ENCODE measurements around the gene ZC2HC1C.

- TF ChIP-seq POLR2AphosphoS5 (IDR thresholded peaks at IDR 0.05; ENCODE audit: low read depth, low read length) (no peak), CTCF (IDR thresholded peaks at IDR 0.05) (no peak), REST (IDR thresholded peaks at IDR 0.05; ENCODE audit: insufficient read depth in 1 of 2, low read depth in 2 of 2, low read length in 1 of 2) (no peak)
Observed at GRCh38 chr14:75025876-75026275, 43.6 kb upstream of the ZC2HC1C start.

Data from Panc1 (cell line).